Cortex of kidney (tissue), 1 donor: Measurements from ENCODE around the gene SCAF1.

Source experiments
- DNase-seq: peaks from one replicate; lab custom pipeline; 2025; lab: John Stamatoyannopoulos, UW

Gene SCAF1

DNA sequence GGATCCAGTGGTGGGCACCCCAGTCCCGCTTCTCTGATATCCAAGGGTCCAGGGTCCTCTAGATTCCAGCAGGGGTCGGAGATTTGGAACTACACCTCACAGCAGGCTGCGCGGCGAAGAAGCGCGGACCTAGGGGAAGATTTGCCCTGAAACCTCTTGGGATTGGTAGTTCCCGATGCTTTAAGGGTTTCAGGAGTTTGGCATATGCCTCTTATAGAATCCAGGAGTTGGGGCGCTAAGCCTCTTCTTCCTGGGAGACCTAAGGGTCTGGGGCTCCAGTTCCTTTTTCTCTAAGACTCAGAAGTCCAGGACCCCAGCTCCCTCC lies 24.1 kb downstream of the SCAF1 start:
- DNase-seq = no peak

DNA sequence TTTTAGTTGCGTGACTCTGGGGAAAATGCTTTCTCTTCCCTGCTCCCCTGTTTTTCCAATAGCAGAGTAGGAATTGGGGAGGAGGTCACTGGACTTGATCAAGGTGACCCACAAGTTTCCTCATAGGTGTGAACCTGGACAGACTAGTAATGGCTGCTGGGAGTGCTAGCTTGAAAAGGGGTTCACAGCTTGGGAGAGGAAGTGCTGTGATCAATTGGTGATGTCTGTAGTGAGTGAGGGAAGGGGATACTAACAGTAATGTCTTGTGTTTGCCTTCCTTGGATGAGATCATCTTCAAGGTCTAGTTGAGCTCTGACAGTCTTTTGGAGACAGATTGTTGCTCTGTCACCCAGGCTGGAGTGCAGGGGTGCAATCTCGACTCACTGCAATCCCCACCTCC lies 25.5 kb downstream of the SCAF1 start:
- DNase-seq = no peak

DNA sequence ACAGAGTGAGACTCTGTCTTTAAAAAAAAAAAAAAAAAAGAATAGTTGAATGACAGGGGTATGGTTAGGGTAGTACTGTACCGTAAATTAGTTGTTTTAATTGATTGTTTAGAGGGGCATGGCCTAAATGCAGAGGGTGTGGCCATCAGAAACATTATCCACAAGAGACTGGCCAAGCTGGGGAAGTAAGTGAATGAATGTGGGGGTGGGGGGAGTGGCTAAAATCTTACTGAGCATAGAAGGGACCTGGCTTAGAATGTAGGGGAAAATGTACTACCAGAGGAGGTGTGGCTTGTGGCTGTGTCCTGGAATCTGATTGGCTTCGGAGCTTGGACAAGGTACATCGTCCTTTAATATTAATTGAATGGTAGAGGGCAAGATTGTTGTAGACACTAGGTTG lies 27.5 kb downstream of the SCAF1 start:
- no peak for DNase-seq

DNA sequence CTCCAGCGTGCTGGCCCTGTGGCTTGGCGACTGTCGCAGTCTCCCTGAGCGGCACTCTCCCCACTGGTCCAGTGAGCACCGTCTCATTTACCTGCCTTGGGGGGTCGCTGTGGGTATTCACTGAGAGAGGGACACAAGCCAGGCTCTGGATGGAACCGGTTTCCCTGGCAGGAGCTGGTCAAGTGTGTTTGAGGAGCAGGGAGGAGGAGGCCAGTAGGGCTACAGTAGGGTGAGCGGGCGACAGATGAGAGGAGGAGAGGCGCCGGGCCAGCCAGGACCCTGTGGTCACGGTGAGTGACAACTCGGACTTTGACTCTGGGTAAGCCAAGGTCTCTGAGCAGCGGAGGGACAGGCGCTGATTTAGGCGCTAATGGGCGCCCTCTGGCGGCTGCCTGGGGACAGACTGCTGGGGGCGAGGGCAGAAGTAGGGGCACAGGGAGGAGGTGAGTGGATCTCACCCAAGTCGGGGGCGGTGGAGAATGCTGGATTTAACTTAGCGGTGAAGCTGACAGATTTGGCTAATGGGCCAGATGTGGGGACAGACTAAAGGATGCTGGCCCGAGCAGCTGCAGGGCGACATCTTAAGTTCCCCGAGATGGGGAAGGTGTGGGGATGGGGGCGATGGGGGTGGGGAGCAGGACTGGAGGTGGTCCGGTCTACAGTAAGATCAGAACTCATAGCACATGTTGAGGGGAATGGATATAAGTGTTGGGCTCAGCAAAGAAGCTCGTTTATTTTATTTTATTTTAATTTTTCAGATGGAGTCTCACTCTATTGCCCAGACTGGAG lies 30.3 kb downstream of the SCAF1 start:
- DNase-seq = no peak

DNA sequence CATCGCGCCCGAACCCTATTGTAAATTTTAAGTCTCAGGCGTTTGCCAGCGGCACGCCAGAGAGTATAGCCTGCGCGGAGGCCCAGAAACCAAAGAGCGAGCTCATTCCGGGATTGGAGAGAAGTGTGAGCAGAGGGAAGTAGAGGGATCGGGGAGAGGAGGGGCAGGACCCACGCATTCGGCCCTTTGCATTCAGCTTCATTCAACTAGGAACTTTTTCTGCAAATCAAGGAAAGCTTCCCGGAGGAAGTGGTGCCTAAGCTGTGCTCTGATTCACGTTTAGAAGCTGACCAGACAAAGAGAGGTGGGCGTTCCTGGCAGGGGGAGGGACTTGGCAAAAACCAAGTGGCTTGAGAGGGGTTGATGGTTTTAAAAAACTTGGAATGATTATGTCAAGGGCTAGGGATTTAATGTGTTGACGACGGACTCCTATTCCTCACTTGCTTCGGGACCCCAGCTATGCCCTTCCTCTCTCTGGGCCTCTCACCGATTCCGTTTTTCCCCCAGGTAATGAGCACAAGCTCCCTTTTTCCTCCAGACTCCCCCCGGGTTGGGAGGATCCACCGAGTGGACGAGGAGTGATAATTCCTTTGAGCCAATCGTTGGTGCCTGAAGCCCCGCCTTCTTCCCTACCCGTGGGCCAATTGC lies 34.3 kb downstream of the SCAF1 start:
- DNase-seq = no peak

DNA sequence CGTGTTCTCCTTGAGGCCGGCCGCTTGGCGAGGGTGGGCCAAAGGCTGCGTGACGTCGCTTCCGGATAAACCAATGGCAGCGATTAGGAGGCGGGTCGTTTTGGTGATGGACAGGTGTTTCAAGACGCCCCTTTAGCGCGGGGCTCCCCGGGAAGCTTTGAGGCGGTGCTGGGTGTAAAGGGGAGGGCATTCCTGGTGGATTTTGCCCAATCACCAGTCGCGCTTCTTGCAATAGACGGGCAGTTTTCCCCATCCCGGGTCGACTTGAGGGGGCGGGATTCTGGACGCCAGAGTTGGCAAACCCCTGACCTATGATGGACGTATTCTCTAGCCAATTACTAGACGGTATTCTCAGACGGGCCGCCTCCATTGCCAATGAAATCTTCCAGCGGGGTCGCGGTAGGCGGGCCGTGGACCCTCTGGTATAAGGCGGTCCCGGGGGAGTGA lies 34.8 kb downstream of the SCAF1 start:
- DNase-seq = no peak

DNA sequence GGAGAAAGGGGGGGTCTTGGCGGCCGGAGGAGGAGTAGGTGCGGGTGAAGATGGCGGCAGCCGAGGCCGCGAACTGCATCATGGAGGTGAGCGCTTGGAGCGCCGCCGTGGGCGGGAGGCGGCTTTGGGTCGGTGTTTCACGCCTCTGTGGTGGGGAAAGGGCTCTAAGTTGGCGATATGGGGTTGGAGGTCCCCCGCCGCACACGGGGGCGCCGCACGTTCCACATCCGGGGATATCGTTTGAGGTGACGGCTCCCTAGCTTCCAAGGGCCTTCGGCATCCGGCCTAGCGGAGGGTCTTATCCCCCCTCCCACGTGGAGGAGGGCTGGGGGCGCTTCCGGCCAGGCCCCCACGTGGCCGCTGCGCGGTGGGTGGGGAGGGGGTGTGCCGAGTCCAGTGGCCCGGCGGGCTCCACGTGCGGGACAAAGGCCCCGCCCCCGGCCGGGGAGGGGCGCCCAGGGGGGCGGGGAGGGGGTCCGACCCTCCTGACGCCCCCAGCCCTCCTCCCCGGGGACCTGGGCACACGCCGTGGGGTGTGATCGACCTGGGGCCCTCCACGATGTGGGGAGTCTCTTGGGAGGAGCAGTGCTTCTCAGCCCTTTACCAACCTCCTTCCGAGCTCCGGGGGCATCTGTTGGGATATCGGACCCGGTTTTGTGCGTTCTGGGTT lies 35.4 kb downstream of the SCAF1 start, which contains the start of gene PRMT1:
Gene PRMT1, plus strand, starts transcription at position 41 of the 670 bp plus-strand sequence. Its CDS starts 10 bp downstream, at position 51.
- no peak for DNase-seq

DNA sequence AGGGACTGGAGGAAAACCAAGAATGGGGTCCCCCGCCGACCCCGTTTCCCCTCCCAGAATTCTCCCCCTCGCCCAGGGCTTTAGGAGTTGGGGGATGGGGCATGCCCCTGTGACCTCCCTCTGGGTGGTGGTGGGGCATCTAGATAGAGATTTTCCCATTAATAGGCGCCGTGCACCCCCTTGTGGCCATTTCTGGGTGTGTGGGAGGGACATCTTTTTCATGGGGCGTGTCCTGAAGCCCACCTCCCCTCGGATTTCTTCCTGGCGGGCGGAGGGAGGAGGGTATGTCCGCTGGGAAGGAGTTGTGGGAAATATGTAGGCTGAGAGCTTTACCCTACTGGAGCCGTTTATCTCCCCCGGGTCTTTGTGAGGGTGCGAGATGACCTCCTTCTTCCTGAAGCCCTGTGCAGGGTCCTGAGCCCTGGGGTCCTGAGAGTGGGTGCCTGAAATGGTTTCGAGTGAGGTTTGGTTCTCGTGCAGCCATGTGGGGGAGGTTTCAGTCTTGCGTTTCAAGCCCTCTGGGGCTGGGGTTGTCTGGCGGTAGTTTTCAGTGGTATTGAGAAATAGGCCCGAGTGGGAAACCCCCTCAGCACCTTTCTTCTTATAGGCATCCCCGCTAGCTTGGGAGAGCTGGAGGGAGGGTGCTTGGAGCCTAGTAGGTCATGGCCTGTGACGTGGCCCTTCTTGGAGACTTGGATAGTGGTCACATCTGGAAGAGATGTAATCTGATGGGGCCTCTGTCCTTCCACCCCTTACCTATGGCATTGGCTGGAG lies 36.1 kb downstream of the SCAF1 start:
- DNase-seq = no peak

DNA sequence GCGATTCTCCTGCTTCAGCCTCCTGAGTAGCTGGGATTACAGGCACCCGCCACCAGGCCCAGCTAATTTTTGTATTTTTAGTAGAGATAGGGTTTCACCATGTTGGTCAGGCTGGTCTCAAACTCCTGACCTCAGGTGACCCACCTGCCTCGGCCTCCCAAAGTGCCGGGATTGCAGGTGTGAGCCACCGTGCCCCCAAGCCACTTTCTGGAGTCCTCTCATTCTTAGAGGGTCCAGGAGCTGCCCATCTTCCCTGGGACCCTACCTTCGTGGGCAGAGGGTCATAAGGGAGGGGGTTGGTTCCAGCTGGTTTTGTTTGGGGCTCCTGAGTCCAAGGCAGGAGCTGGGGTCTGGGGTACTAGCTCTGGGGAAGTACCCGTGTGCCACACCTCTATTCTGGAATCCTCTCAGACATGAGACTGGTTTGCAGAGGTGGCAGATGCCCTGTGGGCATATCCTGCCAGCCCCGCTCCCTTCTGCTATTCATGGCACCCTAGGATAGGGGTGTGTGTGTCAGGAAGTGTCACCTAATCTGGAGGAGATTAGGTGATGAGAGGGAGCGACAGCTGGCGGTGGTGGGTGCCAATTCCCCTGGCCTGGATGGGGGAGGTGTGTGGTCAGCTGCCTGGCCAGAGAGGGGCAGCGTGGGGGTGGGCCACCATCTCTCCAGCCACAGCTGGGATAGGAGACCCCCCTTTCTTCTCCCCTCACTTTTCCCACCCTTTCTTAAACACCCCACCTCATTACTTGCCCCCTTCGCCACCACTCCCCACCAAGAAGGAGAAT lies 37.2 kb downstream of the SCAF1 start:
- DNase-seq = no peak

DNA sequence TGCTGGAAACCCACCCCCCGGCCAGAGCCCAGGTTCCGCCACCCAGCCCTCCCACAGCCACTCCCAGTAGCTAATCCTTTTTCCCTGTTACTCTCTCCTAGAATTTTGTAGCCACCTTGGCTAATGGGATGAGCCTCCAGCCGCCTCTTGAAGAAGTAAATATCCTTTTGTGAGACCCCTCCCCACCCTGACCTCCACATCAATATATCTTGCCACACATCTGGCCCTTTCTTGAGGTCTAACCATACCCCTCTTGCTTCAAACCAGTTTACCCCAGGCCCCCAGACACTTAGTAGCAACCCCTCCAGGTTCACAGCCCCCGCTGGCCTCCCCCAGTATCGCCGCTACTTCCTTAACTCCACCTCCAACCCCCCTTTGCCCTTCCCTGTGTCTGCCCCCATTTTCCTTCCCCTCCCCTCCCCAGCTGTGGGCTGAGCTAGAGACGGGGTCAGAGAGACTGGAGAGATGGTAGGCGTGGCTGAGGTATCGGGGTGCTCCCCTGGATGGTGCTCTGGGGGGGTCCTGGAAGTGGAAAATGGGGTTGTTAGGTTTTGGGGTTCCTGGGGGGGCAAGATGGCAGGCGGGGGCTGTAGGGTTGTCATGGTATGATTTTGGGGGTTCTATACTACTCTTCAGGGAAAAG lies 37.9 kb downstream of the SCAF1 start:
- DNase-seq = no peak

DNA sequence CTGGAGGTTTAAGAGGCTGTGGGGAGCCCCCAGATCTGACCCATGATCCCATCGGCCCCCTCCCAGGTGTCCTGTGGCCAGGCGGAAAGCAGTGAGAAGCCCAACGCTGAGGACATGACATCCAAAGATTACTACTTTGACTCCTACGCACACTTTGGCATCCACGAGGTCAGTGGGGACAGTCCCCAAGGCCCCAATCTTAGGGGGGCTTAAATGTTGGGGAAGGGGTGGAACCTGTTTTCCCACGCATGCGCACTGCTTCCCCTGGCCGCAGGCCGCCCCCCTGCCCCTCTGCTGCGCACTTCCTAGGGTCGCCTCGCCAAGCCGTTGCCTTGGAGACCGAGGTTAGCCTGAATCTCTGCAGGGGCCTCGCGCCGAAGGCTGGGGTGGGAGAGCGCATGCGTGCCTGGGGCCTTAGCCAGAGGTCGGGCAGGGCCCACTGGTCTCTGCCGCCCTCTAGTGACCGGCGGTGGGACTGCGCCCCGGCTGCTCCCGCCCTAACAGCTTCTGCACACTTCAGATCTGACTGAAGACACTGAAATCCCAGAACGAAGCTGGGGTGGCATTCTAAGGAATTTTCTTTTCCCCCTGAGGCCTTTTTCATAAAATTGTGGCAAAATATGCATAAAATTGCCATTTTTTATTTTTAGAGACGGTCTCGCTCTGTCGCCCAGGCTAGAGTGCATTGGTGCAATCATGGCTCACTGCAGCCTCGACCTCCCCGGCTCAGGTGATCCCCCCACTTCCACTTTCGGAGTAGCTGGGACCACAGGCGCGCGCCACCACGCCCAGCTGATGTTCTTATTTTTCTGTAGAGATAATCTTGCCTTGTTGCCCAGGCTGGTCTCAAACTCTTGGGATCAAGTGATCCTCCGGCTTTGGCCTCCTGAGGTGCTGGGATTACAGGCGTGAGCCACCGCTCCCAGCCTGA lies 38.7 kb downstream of the SCAF1 start:
- DNase-seq = no peak

DNA sequence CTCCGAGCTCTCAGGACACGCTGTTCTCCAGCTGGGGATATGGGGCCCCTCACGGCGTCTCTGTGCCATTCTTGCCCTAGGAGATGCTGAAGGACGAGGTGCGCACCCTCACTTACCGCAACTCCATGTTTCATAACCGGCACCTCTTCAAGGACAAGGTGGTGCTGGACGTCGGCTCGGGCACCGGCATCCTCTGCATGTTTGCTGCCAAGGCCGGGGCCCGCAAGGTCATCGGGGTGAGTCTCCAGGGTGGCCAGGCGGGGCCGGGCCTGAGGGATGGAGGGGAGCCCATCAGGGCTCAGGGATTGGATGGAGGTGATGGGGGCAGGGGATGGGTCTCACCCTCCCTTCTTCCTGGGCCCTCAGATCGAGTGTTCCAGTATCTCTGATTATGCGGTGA lies 39.8 kb downstream of the SCAF1 start:
- DNase-seq = no peak

DNA sequence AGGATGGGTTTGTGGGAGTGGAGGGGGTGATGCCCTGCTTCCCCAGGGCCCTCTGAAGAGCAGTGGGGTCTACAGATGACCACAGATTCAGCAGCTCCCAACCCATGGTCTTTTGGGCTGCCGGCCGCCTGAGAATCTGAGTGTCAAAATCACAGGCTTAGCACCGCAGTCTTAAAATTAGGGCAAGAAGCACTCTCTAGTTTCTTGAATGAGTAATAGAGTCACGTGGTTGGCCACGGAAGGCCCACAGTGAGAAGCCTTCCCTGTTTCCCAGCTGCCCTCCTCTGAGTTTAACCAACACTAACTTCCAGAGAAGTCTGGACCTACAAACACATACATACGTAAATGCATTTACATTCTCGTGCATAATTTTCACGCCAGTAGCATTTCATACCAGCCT lies 40.3 kb downstream of the SCAF1 start:
- no peak for DNase-seq

DNA sequence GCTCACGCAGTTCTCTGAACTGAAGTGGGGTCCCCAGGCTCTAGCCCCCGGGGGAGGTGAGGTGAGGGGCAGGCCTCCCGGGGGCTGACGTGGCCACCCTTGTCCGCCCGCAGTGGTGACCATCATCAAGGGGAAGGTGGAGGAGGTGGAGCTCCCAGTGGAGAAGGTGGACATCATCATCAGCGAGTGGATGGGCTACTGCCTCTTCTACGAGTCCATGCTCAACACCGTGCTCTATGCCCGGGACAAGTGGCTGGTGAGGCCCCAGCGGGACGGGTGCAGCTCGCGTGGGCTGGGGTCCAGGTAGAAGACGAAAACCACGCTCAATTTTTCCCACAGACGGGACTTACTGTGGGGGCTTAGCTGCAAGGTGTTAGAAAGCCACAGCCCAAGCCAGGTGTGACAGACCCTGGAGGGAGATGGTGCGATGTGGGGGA lies 41.8 kb downstream of the SCAF1 start:
- no peak for DNase-seq

DNA sequence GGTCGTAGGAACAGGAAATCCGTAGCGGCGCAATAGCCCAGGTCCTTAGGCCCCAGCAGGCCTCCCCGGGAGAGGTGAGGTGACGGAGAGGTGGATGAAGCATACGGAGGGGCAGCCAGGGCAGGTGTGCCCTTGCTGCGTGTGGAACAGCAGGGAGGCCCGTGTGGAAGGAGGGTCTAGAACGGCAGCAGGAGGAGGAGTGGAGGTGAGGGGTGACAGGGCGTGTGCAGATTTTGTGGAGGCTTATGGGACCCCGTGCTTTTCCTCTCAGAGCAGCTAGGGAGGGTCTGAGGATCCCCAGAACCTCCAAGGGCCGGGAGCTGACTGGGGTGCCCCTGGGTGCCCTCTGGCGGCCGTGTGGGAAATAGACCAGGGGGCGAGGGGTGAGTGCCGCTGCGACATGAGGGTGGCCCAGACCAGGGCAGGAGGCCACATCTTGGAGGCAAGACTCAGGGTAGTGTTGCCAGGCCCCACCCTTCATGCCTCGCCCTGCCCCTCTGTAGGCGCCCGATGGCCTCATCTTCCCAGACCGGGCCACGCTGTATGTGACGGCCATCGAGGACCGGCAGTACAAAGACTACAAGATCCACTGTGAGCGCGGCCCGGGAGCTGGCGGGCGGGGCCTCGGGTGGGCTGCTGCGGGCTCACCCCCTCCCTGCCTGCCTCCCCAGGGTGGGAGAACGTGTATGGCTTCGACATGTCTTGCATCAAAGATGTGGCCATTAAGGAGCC lies 42.4 kb downstream of the SCAF1 start:
- no peak for DNase-seq

DNA sequence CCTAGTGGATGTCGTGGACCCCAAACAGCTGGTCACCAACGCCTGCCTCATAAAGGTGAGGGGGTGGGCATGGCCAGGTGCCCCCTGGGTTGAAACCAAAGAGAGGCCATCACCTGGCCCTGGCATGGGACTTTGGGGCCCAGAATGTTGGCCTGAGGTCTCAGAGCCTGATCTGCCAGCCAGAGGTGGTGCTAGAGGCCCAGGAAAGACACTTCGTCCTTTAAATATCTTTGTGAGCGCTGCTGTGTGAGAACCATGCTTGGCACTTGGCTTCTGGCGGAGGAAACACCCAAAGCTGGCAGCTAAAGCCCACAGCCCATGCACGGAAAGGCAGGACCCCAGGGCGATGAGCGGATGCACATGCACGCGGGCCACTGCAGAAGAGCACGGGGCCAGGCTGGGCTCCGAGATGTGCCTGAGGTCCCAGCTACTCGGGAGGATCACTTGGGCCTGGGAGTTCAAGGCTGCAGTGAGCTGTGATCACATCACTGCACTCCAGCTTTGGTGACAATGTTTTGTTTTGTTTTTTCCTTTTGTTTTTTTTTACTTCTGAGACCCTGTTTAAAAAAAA lies 43.1 kb downstream of the SCAF1 start:
- no peak for DNase-seq

DNA sequence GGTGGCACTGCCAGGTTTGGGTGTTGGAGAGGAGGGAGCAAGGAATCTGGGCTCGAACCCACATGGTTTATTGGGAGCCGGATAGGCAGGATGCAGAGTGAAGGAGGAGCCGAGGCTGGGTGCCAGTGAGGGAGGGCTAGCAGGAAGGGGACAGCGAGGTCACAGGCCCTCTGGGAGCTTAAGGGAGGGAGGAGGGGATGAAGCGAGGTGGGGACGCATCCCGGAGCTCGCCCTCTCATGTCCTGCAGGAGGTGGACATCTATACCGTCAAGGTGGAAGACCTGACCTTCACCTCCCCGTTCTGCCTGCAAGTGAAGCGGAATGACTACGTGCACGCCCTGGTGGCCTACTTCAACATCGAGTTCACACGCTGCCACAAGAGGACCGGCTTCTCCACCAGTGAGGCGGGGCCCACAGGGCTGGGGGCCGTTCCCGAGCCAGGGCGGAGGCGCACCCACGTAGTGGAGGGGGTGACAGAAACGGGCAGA lies 43.9 kb downstream of the SCAF1 start:
- DNase-seq = no peak

DNA sequence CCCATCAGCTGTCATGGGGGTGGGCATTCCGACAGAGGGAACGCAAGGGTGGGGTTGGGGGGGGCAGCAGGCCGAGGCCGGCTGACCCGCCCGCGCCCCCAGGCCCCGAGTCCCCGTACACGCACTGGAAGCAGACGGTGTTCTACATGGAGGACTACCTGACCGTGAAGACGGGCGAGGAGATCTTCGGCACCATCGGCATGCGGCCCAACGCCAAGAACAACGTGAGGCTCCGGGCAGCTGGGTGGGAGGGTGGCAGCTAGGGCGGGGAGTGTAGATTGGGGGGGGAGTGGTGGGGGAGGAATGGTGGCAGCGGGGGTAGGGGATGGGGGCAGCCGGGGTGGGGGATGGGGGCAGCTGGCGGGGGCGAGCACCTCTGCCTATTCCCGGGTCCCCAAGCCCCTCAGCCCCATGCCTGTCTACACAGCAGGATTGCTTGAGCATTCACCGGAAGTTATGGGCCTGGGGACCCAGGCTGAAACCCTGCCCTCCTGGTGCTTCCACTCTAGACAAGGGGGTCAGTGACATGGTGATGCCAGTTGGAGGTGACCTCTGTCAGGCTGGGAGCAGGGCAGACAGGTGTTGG lies 44.6 kb downstream of the SCAF1 start:
- DNase-seq = no peak
